ENCODE data around the gene PDE6D.

DNA sequence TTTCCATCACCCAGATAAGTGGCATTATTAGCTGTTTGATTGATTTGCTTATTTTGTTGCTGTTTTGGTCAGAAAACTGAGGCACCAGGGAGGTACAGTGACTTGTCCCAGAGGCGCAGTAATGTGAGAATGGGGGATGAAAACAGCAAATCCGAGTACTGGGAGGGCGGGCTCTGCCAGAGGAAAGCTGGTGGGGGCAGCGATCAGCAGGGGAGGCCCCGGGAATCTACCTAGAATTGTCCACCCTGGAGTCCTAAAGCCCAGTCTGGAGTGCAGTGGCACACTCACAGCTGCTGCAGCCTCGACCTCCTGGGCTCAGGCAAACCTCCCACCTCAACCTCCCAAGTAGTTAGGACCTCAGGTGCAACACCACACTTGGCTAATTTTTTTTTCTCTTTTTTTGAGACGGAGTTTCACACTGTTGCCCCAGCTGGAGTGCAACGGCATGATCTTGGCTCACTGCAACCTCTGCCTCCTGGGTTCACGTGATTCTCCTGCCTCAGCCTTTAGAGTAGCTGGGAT, 89.8 kb downstream of the PDE6D start:
- TF ChIP-seq EP300 (IDR thresholded peaks at IDR 0.05; ENCODE audit: borderline replicate concordance) (no peak), RAD21 (IDR thresholded peaks at IDR 0.05; ENCODE audit: low read depth) (no peak), FOXM1 (IDR thresholded peaks at IDR 0.05; ENCODE audit: borderline replicate concordance, low read depth) (no peak), YY1 (IDR thresholded peaks at IDR 0.05; ENCODE audit: low read depth) (no peak), TAF1 (IDR thresholded peaks at IDR 0.05; ENCODE audit: low read depth) (no peak), NFIC (IDR thresholded peaks at IDR 0.05) (no peak), TCF12 (IDR thresholded peaks at IDR 0.05; ENCODE audit: low read depth) (no peak), CEBPB (IDR thresholded peaks at IDR 0.05) (no peak), CREB1 (IDR thresholded peaks at IDR 0.05; ENCODE audit: low read depth) (no peak)
- TF ChIP-seq, protein P1, sequence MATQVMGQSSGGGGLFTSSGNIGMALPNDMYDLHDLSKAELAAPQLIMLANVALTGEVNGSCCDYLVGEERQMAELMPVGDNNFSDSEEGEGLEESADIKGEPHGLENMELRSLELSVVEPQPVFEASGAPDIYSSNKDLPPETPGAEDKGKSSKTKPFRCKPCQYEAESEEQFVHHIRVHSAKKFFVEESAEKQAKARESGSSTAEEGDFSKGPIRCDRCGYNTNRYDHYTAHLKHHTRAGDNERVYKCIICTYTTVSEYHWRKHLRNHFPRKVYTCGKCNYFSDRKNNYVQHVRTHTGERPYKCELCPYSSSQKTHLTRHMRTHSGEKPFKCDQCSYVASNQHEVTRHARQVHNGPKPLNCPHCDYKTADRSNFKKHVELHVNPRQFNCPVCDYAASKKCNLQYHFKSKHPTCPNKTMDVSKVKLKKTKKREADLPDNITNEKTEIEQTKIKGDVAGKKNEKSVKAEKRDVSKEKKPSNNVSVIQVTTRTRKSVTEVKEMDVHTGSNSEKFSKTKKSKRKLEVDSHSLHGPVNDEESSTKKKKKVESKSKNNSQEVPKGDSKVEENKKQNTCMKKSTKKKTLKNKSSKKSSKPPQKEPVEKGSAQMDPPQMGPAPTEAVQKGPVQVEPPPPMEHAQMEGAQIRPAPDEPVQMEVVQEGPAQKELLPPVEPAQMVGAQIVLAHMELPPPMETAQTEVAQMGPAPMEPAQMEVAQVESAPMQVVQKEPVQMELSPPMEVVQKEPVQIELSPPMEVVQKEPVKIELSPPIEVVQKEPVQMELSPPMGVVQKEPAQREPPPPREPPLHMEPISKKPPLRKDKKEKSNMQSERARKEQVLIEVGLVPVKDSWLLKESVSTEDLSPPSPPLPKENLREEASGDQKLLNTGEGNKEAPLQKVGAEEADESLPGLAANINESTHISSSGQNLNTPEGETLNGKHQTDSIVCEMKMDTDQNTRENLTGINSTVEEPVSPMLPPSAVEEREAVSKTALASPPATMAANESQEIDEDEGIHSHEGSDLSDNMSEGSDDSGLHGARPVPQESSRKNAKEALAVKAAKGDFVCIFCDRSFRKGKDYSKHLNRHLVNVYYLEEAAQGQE (IDR thresholded peaks at IDR 0.05; ENCODE audit: low read depth), result no peak
- TF ChIP-seq, protein P2, sequence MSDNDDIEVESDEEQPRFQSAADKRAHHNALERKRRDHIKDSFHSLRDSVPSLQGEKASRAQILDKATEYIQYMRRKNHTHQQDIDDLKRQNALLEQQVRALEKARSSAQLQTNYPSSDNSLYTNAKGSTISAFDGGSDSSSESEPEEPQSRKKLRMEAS (IDR thresholded peaks at IDR 0.05), result no peak
- TF ChIP-seq, protein P3, sequence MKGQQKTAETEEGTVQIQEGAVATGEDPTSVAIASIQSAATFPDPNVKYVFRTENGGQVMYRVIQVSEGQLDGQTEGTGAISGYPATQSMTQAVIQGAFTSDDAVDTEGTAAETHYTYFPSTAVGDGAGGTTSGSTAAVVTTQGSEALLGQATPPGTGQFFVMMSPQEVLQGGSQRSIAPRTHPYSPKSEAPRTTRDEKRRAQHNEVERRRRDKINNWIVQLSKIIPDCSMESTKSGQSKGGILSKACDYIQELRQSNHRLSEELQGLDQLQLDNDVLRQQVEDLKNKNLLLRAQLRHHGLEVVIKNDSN (IDR thresholded peaks at IDR 0.05), result no peak

Data from Ishikawa (cell line).